Retina (tissue), 1 donor: ENCODE measurements around the gene HPSE2.
"Not testable (repeated sequence)": the region's sequence is repeated elsewhere in the genome, so short reads cannot be mapped to it uniquely, and the experiment has no call there.

Experiments used
- DNase-seq: peaks from one replicate; pipeline ENCODE4 v3.0.0-alpha.2; 2016

The HPSE2 gene

GRCh38 chr10:99002392-99002791, 233.3 kb downstream of the HPSE2 start:
- no peak for DNase-seq

DNA sequence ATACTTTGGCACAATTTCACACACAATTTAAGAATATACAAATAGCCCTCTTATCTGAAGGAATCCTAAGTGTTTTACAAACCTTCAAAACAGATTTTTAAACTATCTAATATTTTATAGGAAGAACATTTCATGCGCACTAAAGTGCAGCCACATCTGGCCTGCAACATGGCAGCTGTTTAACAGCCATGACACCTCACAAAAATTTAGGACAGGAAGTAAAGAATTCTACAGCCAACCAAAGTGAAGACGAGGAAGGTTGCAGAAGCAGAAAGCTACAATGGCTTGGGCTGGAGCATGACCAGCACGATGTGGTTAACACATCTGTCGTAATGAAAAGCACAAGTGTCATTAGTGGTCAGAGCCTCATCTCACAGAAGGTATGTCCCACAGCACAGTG, 238.1 kb downstream of the HPSE2 start:
- DNase-seq, result no peak

- no peak for DNase-seq
Measured at GRCh38 chr10:98994030-98994429, 241.6 kb downstream of the HPSE2 start.

DNA sequence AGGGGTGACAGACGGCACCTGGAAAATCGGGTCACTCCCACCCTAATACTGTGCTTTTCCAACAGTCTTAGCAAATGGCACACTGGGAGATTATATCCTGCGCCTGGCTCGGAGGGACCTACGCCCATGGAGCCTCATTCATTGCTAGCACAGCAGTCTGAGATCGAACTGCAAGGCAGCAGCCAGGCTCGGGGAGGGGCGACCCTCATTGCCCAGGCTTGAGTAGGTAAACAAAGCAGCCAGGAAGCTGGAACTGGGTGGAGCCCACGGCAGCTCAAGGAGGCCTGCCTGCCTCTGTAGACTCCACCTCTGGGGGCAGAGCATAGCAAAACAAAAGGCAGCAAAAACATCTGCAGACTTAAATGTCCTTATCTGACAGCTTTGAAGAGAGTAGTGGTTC, 251.9 kb downstream of the HPSE2 start:
- not testable (repeated sequence) for DNase-seq

DNA sequence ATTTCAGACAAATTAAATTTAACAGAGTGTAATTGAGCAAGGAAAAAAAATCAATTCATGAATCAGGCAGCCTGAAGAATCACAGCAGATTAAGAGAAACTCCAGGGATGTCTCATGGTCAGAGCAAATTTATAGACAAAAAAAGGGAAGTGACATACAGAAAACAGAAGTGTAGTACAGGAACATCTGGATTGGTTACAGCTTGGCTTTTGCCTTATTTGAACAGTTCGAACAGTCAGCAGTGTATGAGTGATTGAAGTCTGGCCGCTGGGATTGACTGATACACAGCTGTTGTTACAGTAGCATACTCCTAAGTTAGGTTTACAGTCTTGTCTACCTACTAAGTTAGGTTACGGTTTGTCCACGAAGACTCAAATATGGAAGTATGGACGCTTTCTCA, 255.3 kb downstream of the HPSE2 start:
- no peak for DNase-seq

- no peak for DNase-seq
Measured at GRCh38 chr10:98971464-98971863, 264.2 kb downstream of the HPSE2 start.

DNA sequence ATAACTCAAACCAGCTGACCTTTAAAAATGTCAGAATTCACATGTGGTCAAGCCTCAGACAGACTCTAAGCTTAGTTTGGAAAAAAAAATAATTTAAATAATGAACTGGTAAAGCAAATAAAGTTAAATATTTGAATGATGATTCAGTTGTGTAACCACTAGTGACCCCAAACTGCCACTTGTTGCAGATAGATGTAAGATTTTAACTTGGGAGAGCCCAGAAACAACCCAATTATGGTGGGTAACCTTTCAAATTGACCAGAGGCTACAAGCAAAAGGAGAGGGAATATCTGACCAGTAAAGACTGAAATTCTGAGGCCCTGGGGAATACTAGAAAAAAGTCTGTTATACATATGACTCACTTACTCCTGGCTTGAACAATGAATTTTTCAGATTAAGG, 268.1 kb downstream of the HPSE2 start:
- no peak for DNase-seq

GRCh38 chr10:98963608-98964007, 272.0 kb downstream of the HPSE2 start:
- no peak for DNase-seq

- no peak for DNase-seq
Measured at GRCh38 chr10:98959379-98959778, 276.3 kb downstream of the HPSE2 start.

- no peak for DNase-seq
Measured at GRCh38 chr10:98957801-98958200, 277.9 kb downstream of the HPSE2 start.

- no peak for DNase-seq
Measured at GRCh38 chr10:98956576-98957260, 278.9 kb downstream of the HPSE2 start.

DNA sequence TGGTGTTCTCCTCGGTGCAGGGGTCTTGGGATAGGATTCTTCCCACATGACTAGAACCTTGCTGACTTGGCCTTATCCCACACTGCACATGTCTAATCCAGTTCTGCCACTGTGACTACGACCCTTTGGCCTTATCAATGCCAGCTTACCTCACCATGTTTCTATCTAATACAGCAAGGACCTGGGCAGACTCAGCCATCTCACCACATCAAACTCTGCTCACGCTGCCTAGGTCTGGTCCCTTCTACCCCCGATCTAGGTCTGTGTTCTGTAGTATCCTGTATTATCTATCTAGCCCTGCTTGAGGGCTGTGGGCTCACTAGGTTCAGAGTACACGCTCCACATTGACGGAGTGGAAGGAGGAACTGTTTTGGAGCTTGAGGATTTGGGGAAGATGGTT, 282.4 kb downstream of the HPSE2 start:
- DNase-seq, result no peak

DNA sequence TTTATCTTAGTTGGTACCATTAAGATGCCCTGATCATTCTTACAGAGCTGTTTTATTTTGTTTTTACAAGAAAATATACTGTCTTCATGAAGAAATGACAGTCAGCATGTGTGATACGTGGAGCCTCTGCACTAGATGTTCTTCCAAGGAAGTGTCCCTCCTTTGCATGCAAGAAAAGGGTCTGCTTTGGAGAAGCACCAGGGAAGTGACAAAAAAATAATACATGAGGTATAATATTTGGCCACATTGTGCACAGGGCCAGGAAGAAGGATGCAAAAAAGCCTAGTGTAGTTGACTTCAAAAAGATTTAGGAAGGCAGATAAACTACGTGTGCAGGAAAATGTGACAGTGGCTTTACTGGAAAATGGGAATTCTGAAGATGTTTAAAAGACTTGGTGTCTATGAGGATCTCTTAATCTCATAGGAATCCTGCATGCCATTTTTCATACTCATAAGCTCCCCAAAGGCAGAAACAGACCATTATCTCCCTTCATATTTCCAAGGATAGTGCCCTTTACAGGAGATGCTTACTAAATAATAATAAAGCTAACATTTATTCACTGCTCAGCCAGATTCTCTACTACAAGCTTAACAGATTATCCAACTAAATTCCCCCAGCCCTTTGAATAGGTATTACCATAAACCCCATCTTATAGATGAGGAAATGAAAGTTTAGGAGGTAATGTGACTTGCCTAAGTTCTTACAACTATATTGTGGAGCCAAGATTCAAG, 284.2 kb downstream of the HPSE2 start:
- DNase-seq, result no peak

GRCh38 chr10:98950106-98950505, 285.5 kb downstream of the HPSE2 start:
- no peak for DNase-seq

- DNase-seq, result no peak
Measured at GRCh38 chr10:98949306-98949705, 286.3 kb downstream of the HPSE2 start.

- no peak for DNase-seq
Measured at GRCh38 chr10:98943681-98944080, 292.0 kb downstream of the HPSE2 start.

- no peak for DNase-seq
Measured at GRCh38 chr10:98929709-98930108, 305.9 kb downstream of the HPSE2 start.

DNA sequence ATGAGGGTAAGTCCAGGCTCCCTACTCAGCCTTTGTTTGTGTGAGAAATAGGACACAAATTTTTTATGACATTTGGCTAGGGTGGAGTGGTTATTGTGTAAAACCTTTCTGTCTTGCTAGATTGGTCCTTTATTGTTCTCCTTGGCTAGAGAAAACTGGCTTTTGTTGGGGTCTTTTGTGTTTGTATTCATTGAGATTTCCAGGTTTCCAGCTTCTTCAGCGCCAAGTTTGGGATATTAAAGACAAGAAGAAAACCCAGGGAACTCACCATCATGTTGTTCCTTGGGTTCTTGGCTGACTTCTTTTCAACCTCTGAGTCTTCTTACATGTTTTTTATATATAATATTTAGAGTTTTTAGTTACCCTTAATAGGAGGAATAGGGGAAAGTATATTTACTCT, 310.0 kb downstream of the HPSE2 start:
- DNase-seq, result no peak

DNA sequence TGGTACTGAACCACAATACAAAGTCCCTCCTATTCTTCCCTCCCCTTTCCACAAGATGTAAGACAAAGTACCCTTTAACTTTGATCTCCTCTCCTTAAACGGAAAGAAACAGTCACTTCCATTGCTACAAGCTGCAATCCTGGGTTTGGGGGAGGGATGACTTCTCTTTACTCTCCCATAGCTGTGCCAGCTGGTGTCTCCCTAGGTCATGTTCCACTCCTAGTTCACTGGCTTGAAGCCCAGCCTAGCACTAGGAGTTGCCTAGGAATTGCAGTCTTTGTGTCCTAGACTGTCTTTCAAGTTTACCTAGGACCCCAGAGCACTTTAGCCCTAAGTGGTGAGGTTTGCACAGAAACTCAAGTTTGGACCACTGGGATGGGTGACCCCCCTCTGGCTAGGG, 311.1 kb downstream of the HPSE2 start:
- no peak for DNase-seq

- DNase-seq, result peak; percentile 20
Measured at GRCh38 chr10:98921316-98921715, 314.3 kb downstream of the HPSE2 start.

DNA sequence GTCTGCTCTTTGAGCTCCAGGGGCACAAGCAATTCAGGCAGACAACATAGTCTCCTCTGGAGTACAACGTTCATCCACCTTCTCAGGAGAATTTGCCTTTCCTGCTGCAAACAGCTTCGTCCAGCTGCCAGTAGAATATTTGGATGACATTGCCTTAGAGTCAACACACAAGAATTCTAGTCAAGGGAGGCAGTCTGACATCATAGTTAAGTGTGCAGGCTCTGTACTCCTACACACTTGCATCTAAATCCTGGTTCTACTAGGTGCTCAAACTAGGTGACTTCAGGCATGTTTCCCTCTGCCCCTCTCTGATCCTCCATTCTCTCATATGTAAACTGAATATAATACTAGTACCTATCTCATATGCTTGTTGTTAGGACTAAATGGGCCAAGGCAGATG, 314.8 kb downstream of the HPSE2 start:
- no peak for DNase-seq

DNA sequence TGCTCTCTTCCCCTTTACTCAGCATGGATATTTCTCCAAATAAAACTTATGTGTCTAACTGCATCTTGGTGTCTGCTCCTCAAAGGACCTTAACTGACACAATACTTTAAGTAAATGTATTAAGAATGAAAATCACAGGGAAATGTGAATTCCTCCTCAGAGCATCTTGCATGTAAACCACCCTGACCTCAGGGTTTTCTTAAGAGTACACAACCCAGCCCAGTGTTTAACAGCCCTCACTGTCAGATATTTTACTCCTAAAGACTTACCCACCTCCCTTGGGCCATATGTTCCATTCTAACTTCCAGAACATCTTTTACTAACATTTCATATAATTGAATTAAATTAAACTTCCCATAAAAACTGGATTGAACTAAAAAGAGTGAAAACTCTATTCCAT, 315.3 kb downstream of the HPSE2 start:
- no peak for DNase-seq

DNA sequence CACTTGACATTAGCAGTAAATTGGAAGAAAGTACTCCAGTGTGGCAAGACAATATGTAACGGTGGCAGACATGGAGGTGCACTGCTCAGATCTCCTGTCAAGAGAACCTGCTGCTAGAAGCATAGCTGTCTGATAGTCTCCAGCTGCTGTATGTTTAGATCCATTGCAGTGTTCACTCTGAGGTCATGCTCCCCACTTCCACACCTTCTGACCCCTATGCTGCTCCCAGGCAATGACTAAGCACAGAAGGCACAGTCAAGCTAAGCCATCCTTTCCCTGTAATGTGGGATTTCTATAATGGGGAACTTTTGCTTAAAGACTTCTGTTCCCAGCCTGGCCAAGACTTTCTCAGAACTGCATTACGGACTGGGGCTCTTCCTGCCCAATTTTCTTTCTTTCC, 315.8 kb downstream of the HPSE2 start:
- no peak for DNase-seq

DNA sequence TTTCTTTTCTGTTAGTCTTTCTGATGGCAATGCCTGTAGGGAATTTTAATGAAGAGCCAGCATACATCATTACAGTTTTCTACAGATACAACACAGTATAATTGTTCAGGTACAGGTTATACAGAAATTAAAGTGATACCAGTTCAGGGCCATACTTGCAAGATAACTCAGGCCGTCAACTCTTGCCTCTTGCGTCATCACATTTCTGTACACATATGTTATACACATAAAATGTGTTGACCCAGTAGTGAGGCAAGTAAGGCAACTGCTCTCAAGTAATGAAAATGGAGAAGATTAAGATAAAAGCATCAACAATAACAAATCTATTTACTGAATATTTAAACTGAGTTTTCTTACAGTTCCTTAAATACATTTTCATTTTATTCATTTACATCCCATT, 317.8 kb downstream of the HPSE2 start:
- DNase-seq, result no peak
